Activated T-cell treated with anti-CD3 and anti-CD28 coated beads, Interleukin-2, amount 50 U/mL, for 1 hour (primary cell): Measurements from ENCODE around the gene EPN1.

Experiments
- DNase-seq: peaks from one replicate; pipeline ENCODE4 v3.0.0-alpha.2; 2020

EPN1 gene

DNA sequence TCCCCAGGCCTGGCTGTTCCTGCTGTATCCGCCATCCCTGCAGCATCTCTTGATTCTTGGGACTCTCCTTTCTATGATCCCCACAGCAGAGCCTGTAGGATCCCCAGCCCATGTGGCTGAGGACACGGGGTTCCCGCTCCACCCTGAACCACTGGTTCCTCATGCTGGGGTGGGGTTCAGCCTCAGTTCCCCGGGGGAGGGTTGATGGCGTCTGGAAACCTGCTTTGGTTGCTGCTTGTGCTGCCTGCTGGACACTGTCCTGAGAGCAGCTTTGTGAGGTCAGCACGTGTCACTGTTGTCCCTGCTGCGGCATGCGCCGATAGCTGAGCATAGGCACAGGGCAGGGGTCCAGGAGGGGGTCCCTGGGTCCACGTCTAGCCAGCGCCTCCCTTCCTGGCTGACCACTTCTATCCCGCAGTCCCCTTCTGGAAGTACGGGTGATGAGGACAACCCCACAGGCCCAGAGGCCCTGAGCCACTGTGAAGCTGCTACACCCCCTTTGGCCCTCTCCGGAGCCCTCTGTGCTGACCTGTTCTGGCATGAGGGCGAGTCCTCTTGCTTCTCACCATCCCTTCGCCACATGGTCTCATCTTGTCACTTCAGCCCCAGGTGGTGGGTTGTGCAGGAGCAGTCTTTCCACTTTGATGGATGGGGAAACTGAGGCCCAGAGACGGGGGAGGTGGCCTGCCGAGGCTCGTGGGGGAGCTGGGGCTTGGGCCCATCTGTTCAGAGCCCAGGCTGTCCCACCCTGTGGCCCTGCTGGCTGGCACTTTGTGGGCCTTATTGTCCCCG lies 5.5 kb downstream of the EPN1 start:
- DNase-seq = no peak

GRCh38 chr19:55681131-55682092 lies 6.4 kb downstream of the EPN1 start:
- DNase-seq = no peak

DNA sequence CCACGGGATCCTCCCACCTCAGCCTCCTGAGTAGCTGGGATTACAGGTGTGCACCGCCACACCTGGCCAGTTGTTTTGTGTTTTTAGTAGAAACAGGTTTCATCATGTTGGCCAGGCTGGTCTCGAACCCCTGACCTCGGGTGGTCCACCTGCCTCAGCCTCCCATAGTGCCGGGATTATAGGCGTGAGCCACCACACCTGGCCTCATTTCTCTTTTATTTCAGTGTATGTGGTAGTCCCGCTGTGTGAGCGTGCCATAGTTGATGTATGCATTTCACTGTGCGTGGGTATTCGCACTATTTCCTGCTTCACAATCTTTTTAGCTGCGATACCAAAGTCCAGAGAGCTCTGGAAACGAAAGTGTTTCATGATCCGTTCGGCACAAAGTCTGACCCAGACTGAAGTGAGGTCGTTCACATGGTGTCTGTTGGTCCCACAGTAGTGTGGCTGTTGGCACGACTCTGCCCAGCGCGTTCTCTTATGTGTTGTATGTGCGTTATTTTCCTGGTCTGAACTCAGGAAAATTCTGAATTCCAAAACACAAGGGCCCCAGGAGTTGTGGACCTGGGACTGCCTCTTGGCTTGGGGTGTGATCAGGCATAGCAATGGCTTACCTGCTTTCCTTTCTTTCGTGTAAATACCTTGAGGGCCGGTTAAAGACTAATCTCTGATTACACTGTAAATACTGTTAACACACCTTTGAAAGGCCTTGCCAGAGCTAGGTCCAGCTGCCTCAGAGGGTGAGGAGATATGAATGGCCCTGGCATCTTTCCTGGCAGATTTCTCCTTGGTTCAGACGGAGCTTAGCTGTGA lies 8.6 kb downstream of the EPN1 start:
- no peak for DNase-seq

- DNase-seq = no peak
These were observed 10.1 kb downstream of the EPN1 start for GRCh38 chr19:55684946-55685681.

- DNase-seq = no peak
These were observed 10.8 kb downstream of the EPN1 start for GRCh38 chr19:55685776-55686175.

DNA sequence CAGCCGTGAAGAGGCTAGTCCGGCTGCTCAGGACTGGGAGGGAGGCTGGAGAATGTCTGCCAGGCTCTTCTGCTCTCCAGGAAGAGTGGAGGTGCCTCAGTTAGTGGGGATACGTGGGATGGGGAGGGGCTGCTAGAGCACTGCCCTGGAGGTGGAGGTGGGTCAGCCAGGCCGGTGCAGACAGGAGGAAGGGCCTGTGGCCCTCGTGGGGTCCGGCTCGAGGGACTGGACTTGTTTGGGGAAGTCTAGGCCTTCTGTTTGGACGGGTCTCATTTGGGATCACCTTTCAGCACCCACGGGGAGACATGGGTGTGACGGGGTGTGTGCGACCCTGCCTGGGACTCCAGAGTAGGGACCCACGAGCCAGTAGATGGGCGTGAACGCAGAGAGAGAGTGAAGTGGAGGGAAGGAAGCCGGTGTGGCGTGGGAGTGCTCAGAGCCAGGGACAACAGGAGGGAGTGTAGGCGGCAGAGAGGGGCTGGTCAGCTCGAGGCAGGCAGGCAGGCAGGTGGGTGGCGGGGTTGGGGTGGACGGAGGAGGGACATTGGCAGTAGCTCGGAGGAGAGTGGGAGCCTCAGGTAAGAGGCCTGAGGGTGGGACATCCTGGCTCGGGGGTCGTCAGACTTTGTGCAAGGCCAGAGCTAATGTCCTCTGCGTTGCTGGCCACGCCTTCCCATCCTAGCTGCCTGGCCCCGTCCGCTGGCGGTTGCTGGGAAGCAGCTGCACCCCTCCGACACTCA lies 11.5 kb downstream of the EPN1 start:
- DNase-seq = no peak

- DNase-seq = no peak
These were observed 12.5 kb downstream of the EPN1 start for GRCh38 chr19:55687281-55688201.

GRCh38 chr19:55688422-55689218 lies 13.6 kb downstream of the EPN1 start:
- no peak for DNase-seq

- DNase-seq = no peak
These were observed 14.5 kb downstream of the EPN1 start for GRCh38 chr19:55689411-55690108.

- no peak for DNase-seq
These were observed 15.2 kb downstream of the EPN1 start for GRCh38 chr19:55690109-55690768.

GRCh38 chr19:55690769-55691545 lies 15.9 kb downstream of the EPN1 start:
- DNase-seq = no peak

- DNase-seq = no peak
These were observed 16.8 kb downstream of the EPN1 start for GRCh38 chr19:55691561-55692481.

GRCh38 chr19:55692681-55693081 lies 17.7 kb downstream of the EPN1 start:
- DNase-seq = no peak

DNA sequence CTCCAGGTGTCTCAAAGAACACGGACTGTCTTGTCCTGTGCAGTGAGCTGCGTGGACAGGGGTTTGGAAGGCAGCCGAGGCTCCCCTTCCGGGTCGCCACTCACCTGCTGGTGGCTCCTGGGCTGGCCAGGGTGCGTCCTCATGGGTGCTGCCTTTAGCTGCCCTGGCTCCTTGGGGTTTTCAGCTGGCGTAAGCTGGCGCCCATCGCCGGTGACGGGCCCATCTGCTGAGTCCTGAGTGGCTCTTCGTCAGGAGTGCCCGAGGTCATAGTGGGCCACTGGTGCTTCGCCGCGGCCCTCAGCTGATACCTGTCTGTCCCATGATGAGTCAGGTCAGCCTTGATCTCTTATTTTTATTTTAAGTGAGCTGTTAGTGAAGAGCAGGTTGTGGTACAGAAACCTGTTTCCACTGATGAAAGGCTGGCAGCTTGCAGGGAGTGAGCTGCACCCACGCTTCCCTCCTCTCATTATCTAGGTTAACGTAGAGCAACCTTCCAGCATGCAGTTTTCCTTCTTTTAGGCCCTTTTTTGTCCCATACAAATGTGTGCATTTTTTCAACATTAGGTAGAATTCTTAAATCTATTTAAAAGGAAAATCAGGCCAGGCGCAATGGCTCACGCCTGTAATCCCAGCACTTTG lies 18.4 kb downstream of the EPN1 start:
- DNase-seq = no peak

GRCh38 chr19:55694241-55694655 lies 19.2 kb downstream of the EPN1 start:
- no peak for DNase-seq
